K562 (cell line): Measurements from ENCODE around the gene PSME1. TPM values are rescaled to one million over a fixed set of nuclear protein-coding genes. Genes with fewer than 3 reads are reported as not detected.

Experiments used
- ATF3 ChIP-seq, 2 experiments: fragments of 450-650 bp in 1 of 2; sonication (generic) in 1 of 2; formaldehyde crosslinking in 1 of 2; IDR thresholded peaks in 1 of 2; conservative IDR thresholded peaks in 1 of 2; 2 replicates each; pipeline versions ENCODE4 v1.6.1 to v1.8.1; 2016 to 2023; ENCODE audit warnings: mild to moderate bottlenecking in 2 of 2, moderate library complexity in 2 of 2, inconsistent platforms in 1 of 2, missing genetic modification reagents in 1 of 2
- CBX8 ChIP-seq: fragments of 200-600 bp; sonication (generic); IDR thresholded peaks from 2 replicates; pipeline ENCODE4 v1.6.1; 2012; ENCODE audit warnings: borderline replicate concordance, mixed run types, low read depth, mild to moderate bottlenecking, moderate library complexity, mixed read lengths, low read length, control low read depth, inconsistent platforms; ENCODE audit not compliant: poor library complexity, severe bottlenecking; ENCODE audit errors: extremely low read depth
- ELF1 ChIP-seq: fragments of 200-800 bp; sonication (Bioruptor generic); IDR thresholded peaks from 2 replicates; pipeline ENCODE4 v1.6.1; 2016; ENCODE audit warnings: missing genetic modification characterization, missing compliant biosample characterization
- EZH2 ChIP-seq: IDR thresholded peaks from 2 replicates; pipeline ENCODE4 v1.6.1; 2012; ENCODE audit warnings: low read depth, mild to moderate bottlenecking, inconsistent platforms, low read length, borderline replicate concordance
- HMBOX1 ChIP-seq: sonication (generic); IDR thresholded peaks from 2 replicates; pipeline ENCODE4 v1.6.1; 2016
- HNRNPLL ChIP-seq: fragments of 200-400 bp; formaldehyde crosslinking; IDR thresholded peaks from 2 replicates; pipeline ENCODE4 v1.6.1; 2017; ENCODE audit warnings: low read length, low read depth, mild to moderate bottlenecking; ENCODE audit not compliant: poor library complexity, severe bottlenecking
- JUND ChIP-seq, 2 experiments: IDR thresholded peaks; 2 replicates in 1 of 2; 3 replicates in 1 of 2; pipeline ENCODE4 v1.6.1; 2011; ENCODE audit warnings: borderline replicate concordance in 2 of 2, low read depth in 2 of 2, low read length in 2 of 2, improper control_type of control experiment in 1 of 2, missing biosample characterization in 1 of 2, missing genetic modification characterization in 1 of 2, missing genetic modification reagents in 1 of 2
- KLF13 ChIP-seq: fragments of 450-650 bp; IDR thresholded peaks from 2 replicates; pipeline ENCODE4 v1.6.1; 2016; ENCODE audit warnings: missing genetic modification characterization, low read depth, mild to moderate bottlenecking, missing compliant biosample characterization, moderate library complexity, borderline replicate concordance
- PREB ChIP-seq: sonication (generic); formaldehyde crosslinking; IDR thresholded peaks from 2 replicates; pipeline ENCODE4 v1.8.1; 2023; ENCODE audit warnings: mild to moderate bottlenecking, missing genetic modification reagents
- RNF2 ChIP-seq: sonication (generic); IDR thresholded peaks from 2 replicates; pipeline ENCODE4 v1.6.1; 2016
- ZNF175 ChIP-seq: fragments of 200-800 bp; sonication (Bioruptor generic); IDR thresholded peaks from 2 replicates; pipeline ENCODE4 v1.6.1; 2016; ENCODE audit warnings: low read depth, mild to moderate bottlenecking, missing genetic modification characterization, missing compliant biosample characterization
- ZNF3 ChIP-seq: fragments of 250-450 bp; sonication (Bioruptor Pico); IDR thresholded peaks from 2 replicates; pipeline ENCODE4 v1.5.0; 2021; ENCODE audit warnings: mild to moderate bottlenecking, moderate library complexity
- polyA plus RNA-seq, 8 experiments: library from polyadenylated mRNA; depleted of rRNA in 4 of 8; stranded (reverse) in 5 of 8; unstranded in 3 of 8; fragments of >200 nt; fragmentation: Nextera tagmentation in 2 of 8; fragmentation: Illumina TruSeq in 1 of 8; extraction: Ambion mirVana in 2 of 8; extraction: Trizol in 1 of 8; gene quantifications; 2 replicates each; pipeline versions ENCODE4 v1.2.1 to v1.2.3, GENCODE V29; 2011 to 2014; ENCODE audit warnings: inconsistent platforms in 1 of 8, missing spikeins in 1 of 8
- total RNA-seq, 7 experiments: library from RNA; depleted of rRNA in 6 of 7; stranded (reverse); fragments of >200 nt in 6 of 7; fragmentation: Illumina TruSeq in 2 of 7; extraction: Trizol in 2 of 7; gene quantifications; 2 replicates each; pipeline versions ENCODE4 v1.2.1 to v1.2.3, GENCODE V29; 2011 to 2021; ENCODE audit warnings: low replicate concordance in 1 of 7
- TF ChIP-seq, protein P1 (sequence below): sonication (generic); formaldehyde crosslinking; IDR thresholded peaks from 2 replicates; pipeline ENCODE4 v1.8.1; 2023; ENCODE audit warnings: missing genetic modification reagents, mild to moderate bottlenecking, borderline replicate concordance
- TF ChIP-seq, protein P2 (sequence below): fragments of 450-650 bp; IDR thresholded peaks from 2 replicates; pipeline ENCODE4 v1.6.1; 2017; ENCODE audit warnings: mild to moderate bottlenecking, moderate library complexity

Gene PSME1
- total and polyA plus RNA-seq, 9 of the 15 experiments (the other 6 are each of a cell fraction or from before 2014, with no cell fraction given), result 20.3 to 180 (median 67.5) TPM

GRCh38 chr14:24141097-24141880 lies 5.3 kb downstream of the PSME1 start, which contains the start of gene EMC9 (continued):
- TF ChIP-seq, protein P1, sequence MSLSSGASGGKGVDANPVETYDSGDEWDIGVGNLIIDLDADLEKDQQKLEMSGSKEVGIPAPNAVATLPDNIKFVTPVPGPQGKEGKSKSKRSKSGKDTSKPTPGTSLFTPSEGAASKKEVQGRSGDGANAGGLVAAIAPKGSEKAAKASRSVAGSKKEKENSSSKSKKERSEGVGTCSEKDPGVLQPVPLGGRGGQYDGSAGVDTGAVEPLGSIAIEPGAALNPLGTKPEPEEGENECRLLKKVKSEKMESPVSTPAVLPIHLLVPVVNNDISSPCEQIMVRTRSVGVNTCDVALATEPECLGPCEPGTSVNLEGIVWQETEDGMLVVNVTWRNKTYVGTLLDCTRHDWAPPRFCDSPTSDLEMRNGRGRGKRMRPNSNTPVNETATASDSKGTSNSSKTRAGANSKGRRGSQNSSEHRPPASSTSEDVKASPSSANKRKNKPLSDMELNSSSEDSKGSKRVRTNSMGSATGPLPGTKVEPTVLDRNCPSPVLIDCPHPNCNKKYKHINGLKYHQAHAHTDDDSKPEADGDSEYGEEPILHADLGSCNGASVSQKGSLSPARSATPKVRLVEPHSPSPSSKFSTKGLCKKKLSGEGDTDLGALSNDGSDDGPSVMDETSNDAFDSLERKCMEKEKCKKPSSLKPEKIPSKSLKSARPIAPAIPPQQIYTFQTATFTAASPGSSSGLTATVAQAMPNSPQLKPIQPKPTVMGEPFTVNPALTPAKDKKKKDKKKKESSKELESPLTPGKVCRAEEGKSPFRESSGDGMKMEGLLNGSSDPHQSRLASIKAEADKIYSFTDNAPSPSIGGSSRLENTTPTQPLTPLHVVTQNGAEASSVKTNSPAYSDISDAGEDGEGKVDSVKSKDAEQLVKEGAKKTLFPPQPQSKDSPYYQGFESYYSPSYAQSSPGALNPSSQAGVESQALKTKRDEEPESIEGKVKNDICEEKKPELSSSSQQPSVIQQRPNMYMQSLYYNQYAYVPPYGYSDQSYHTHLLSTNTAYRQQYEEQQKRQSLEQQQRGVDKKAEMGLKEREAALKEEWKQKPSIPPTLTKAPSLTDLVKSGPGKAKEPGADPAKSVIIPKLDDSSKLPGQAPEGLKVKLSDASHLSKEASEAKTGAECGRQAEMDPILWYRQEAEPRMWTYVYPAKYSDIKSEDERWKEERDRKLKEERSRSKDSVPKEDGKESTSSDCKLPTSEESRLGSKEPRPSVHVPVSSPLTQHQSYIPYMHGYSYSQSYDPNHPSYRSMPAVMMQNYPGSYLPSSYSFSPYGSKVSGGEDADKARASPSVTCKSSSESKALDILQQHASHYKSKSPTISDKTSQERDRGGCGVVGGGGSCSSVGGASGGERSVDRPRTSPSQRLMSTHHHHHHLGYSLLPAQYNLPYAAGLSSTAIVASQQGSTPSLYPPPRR, result no peak
- TF ChIP-seq ELF1, result 0 out of 2 replicates have a peak, but pooled peaks have one; percentile 50
- TF ChIP-seq JUND (IDR thresholded peaks at IDR 0.05; ENCODE audit: borderline replicate concordance, low read depth, low read length), result 0 out of 2 replicates have a peak, but pooled peaks have one; percentile 18
- TF ChIP-seq JUND (tag; IDR thresholded peaks at IDR 0.05; ENCODE audit: borderline replicate concordance, low read depth, low read length), result no peak
- no peak for TF ChIP-seq EZH2
- TF ChIP-seq, protein P2, sequence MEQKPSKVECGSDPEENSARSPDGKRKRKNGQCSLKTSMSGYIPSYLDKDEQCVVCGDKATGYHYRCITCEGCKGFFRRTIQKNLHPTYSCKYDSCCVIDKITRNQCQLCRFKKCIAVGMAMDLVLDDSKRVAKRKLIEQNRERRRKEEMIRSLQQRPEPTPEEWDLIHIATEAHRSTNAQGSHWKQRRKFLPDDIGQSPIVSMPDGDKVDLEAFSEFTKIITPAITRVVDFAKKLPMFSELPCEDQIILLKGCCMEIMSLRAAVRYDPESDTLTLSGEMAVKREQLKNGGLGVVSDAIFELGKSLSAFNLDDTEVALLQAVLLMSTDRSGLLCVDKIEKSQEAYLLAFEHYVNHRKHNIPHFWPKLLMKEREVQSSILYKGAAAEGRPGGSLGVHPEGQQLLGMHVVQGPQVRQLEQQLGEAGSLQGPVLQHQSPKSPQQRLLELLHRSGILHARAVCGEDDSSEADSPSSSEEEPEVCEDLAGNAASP, result no peak
- TF ChIP-seq ZNF175, result no peak
- TF ChIP-seq PREB (CRISPR knock-in tag), result no peak
- no peak for TF ChIP-seq KLF13
- TF ChIP-seq CBX8, result no peak
- no peak for TF ChIP-seq HNRNPLL
- no peak for TF ChIP-seq ATF3 (IDR thresholded peaks at IDR 0.05)
- no peak for TF ChIP-seq ATF3 (CRISPR knock-in tag; conservative IDR thresholded peaks at IDR 0.05)
- 0 out of 2 replicates have a peak, but pooled peaks have one; percentile 7 for TF ChIP-seq RNF2
- TF ChIP-seq HMBOX1, result no peak
- TF ChIP-seq ZNF3 (CRISPR knock-in tag), result no peak
